ENCODE data around the gene DIS3L2.

DNA sequence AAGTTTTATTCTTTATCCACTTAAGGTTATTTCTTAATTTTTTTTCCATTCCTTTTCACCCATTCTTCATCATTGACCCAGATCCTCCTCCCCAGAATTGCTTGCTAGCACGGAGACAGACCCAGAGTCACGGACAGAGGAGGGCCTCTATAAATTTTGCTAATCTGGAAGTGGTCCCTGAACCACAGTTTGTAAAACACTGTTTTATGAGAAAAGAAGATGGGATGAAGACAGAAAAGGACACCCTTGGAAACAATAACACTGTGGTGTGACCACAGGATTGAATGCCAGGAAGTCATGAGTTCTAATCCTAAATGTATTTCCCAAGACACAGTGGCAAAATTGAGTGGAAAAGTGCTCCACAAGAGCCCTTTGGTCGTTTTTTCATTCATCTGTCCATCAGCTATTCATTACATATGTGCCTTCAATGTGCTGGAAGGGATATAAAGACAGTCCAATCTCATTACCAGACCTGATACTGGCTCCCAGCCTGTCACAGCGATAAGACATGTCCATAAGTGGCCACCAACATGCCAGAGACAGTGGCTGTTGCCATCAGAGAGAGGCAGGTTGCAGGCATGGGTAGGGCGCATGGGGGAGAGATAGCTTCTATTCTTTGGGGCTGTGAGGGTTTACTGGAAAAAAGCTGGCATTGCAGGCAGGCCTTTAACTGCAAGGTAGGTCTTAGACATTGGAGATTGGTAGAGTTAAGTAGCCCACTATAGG, 241.8 kb downstream of the DIS3L2 start:
- TF ChIP-seq, protein P1, sequence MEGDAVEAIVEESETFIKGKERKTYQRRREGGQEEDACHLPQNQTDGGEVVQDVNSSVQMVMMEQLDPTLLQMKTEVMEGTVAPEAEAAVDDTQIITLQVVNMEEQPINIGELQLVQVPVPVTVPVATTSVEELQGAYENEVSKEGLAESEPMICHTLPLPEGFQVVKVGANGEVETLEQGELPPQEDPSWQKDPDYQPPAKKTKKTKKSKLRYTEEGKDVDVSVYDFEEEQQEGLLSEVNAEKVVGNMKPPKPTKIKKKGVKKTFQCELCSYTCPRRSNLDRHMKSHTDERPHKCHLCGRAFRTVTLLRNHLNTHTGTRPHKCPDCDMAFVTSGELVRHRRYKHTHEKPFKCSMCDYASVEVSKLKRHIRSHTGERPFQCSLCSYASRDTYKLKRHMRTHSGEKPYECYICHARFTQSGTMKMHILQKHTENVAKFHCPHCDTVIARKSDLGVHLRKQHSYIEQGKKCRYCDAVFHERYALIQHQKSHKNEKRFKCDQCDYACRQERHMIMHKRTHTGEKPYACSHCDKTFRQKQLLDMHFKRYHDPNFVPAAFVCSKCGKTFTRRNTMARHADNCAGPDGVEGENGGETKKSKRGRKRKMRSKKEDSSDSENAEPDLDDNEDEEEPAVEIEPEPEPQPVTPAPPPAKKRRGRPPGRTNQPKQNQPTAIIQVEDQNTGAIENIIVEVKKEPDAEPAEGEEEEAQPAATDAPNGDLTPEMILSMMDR (IDR thresholded peaks at IDR 0.05): no peak
- no peak for TF ChIP-seq EP300 (IDR thresholded peaks at IDR 0.05)
